ENCODE results near the gene GLS. TPM values are rescaled to one million over a fixed set of nuclear protein-coding genes. Genes with fewer than 3 reads are reported as not detected.
A peak's percentile ranks its signal among the peaks of the same experiment; 100 is the strongest.

The GLS gene
- total and polyA plus RNA-seq, 9 of the 15 experiments (the other 6 are each of a cell fraction or from before 2014, with no cell fraction given) = 13.7 to 77.5 (median 48.2) TPM

- intact Hi-C loops (cut with micrococcal nuclease) (no loop called here), in situ Hi-C loops (cut with MboI) (no loop called here)
- Histone ChIP-seq H2AFZ (ENCODE audit: low read depth, low read length) (no peak overlapping the region), H3K27me3 (ENCODE audit: control insufficient read depth in 2 of 2, insufficient read depth in 2 of 2, low read length in 2 of 2) (no peaks in the 10 kb centered on the region), H3K4me1 (replicated peaks in 1 of 2; ENCODE audit: control insufficient read depth in 2 of 2, insufficient read depth in 2 of 2, low read length in 2 of 2) (peaks cover 0 to 3% of the 10 kb centered on the region in 2 experiments; a peak in 3 of 5 replicates), H3K4me2 (ENCODE audit: insufficient read depth, low read length) (no peak overlapping the region), H3K79me2 (ENCODE audit: control insufficient read depth, insufficient read depth, low read length) (peaks cover 38% of the 10 kb centered on the region), H3K9ac (ENCODE audit: insufficient read depth in 1 of 2, low read depth in 2 of 2, low read length in 2 of 2) (no peak overlapping the region), H3K9me1 (ENCODE audit: control insufficient read depth, insufficient read depth, low read length) (no peaks in the 10 kb centered on the region), H4K20me1 (replicated peaks; ENCODE audit: control insufficient read depth, insufficient read depth, low read length) (no peaks in the 10 kb centered on the region), H3K9me3 (replicated peaks; ENCODE audit: control insufficient read depth, insufficient read depth, low read depth, low read length) (no peaks in the 10 kb centered on the region), H3K4me3 (no peak overlapping the region), H3K27ac (ENCODE audit: extremely low read depth, low read depth, low read length) (peak overlapping the region; percentile 54; the same call in 1 of the 3 replicates), H3K36me3 (ENCODE audit: control insufficient read depth, insufficient read depth, low read length) (peaks cover 71% of the 10 kb centered on the region)
- FAIRE-seq (peak; percentile 48), ATAC-seq (peak; percentile 81), DNase-seq (ENCODE audit: extremely low read depth in 1 of 4, low spot score in 3 of 4) (peak in 2 of 4 experiments; percentile 22 to 42)
- 32% methylated on average over 4 of the region's 4 CpGs for WGBS (ENCODE audit: insufficient coverage, low coverage, missing lambda C conversion rate)
- no TSS peak for BruUV-seq (replicated peaks)
- POLR2A ChIA-PET = interaction anchor here (1.0 to 1.3 kb wide), 3 partner anchors 10 to 15 kb away, joined by 3 to 4 read pairs (median 3); no protein-coding TSS in a partner anchor
- CTCF ChIA-PET (ENCODE audit: low intra/inter-chr PET ratio) = no interaction called here
- TF ChIP-seq SREBF1 (IDR thresholded peaks at IDR 0.05; ENCODE audit: borderline replicate concordance, low read depth, low read length) = no peak
- no peak for TF ChIP-seq HINFP (tag; conservative IDR thresholded peaks at IDR 0.05; ENCODE audit: low read depth)
- TF ChIP-seq HNRNPL (IDR thresholded peaks at IDR 0.05; ENCODE audit: low read depth, low read length) = no peak
- TF ChIP-seq CREB3L1 (IDR thresholded peaks at IDR 0.05; ENCODE audit: borderline replicate concordance, low read depth) = no peak
- TF ChIP-seq ZNF592 (IDR thresholded peaks at IDR 0.05) = no peak
- TF ChIP-seq BCL6 (CRISPR knock-in tag; IDR thresholded peaks at IDR 0.05) = no peak
- no peak for TF ChIP-seq POLR2B (IDR thresholded peaks at IDR 0.05; ENCODE audit: low read depth, partially characterized antibody)
- TF ChIP-seq FOXK2 (conservative IDR thresholded peaks at IDR 0.05 in 1 of 2, IDR thresholded peaks at IDR 0.05 in 1 of 2; ENCODE audit: low read depth in 2 of 2) = peak in 1 of 2 experiments; percentile 31; a peak in 2 of 4 replicates
Measured at GRCh38 chr2:190896477-190896876, 15.9 kb downstream of the GLS start.

Measured in K562 (cell line).